HepG2 (cell line): Measurements from ENCODE around the gene RHBDD3. TPM values are rescaled to one million over a fixed set of nuclear protein-coding genes. Genes with fewer than 3 reads are reported as not detected.

Experiments
- ARHGAP35 ChIP-seq: sonication (generic); formaldehyde crosslinking; IDR thresholded peaks from 2 replicates; pipeline ENCODE4 v1.9.0; 2022; ENCODE audit warnings: mild to moderate bottlenecking, inconsistent platforms, moderate library complexity, missing genetic modification reagents, borderline replicate concordance
- EHMT2 ChIP-seq: fragments of 200-600 bp; sonication (generic); IDR thresholded peaks from 2 replicates; pipeline ENCODE4 v1.7.0; 2017; ENCODE audit warnings: antibody characterized with exemption, low read depth, low read length, borderline replicate concordance
- KDM1A ChIP-seq: IDR thresholded peaks from 2 replicates; pipeline ENCODE4 v1.6.1; 2016; ENCODE audit warnings: missing compliant biosample characterization
- MZF1 ChIP-seq: sonication (generic); formaldehyde crosslinking; IDR thresholded peaks from 2 replicates; pipeline ENCODE4 v1.8.1; 2023; ENCODE audit warnings: mild to moderate bottlenecking, missing genetic modification reagents, borderline replicate concordance
- NFIC ChIP-seq: IDR thresholded peaks from 2 replicates; pipeline ENCODE4 v1.6.1; 2012; ENCODE audit warnings: mild to moderate bottlenecking, low read length, inconsistent platforms
- NR3C1 ChIP-seq: sonication (generic); formaldehyde crosslinking; IDR thresholded peaks from 2 replicates; pipeline ENCODE4 v1.4.0; 2020; ENCODE audit warnings: missing genetic modification reagents
- SMAD9 ChIP-seq: sonication (generic); formaldehyde crosslinking; IDR thresholded peaks from 2 replicates; pipeline ENCODE4 v1.5.1; 2020; ENCODE audit warnings: mild to moderate bottlenecking, missing genetic modification reagents
- TEF ChIP-seq: sonication (generic); formaldehyde crosslinking; IDR thresholded peaks from 2 replicates; pipeline ENCODE4 v1.5.0; 2020; ENCODE audit warnings: missing genetic modification reagents
- THAP8 ChIP-seq: sonication (generic); formaldehyde crosslinking; IDR thresholded peaks from 2 replicates; pipeline ENCODE4 v1.5.1; 2020; ENCODE audit warnings: missing genetic modification reagents, mild to moderate bottlenecking, borderline replicate concordance
- ZIK1 ChIP-seq: sonication (generic); formaldehyde crosslinking; IDR thresholded peaks from 2 replicates; pipeline ENCODE4 v1.5.0; 2020; ENCODE audit warnings: mild to moderate bottlenecking, low read depth, missing genetic modification reagents, borderline replicate concordance
- ZKSCAN1 ChIP-seq: fragments of 150-350 bp; IDR thresholded peaks from 2 replicates; pipeline ENCODE4 v1.6.1; 2014; ENCODE audit warnings: low read length
- ZNF354B ChIP-seq: sonication (generic); formaldehyde crosslinking; IDR thresholded peaks from 2 replicates; pipeline ENCODE4 v1.8.0; 2022; ENCODE audit warnings: mild to moderate bottlenecking, missing genetic modification reagents
- ZNF430 ChIP-seq: sonication (generic); formaldehyde crosslinking; IDR thresholded peaks from 2 replicates; pipeline ENCODE4 v1.9.0; 2021; ENCODE audit warnings: mild to moderate bottlenecking, missing genetic modification reagents
- ZNF556 ChIP-seq: sonication (generic); formaldehyde crosslinking; IDR thresholded peaks from 2 replicates; pipeline ENCODE4 v1.4.0; 2020; ENCODE audit warnings: mild to moderate bottlenecking, missing genetic modification reagents, borderline replicate concordance
- ZNF574 ChIP-seq: sonication (generic); formaldehyde crosslinking; IDR thresholded peaks from 2 replicates; pipeline ENCODE4 v1.4.0; 2020; ENCODE audit warnings: missing genetic modification reagents
- ZNF605 ChIP-seq: sonication (generic); formaldehyde crosslinking; IDR thresholded peaks from 2 replicates; pipeline ENCODE4 v1.8.0; 2022; ENCODE audit warnings: mild to moderate bottlenecking, missing genetic modification reagents
- ZNF609 ChIP-seq: sonication (generic); formaldehyde crosslinking; IDR thresholded peaks from 2 replicates; pipeline ENCODE4 v1.4.0; 2020; ENCODE audit warnings: mild to moderate bottlenecking, missing genetic modification reagents, borderline replicate concordance
- polyA plus RNA-seq, 8 experiments: library from polyadenylated mRNA; depleted of rRNA in 3 of 8; stranded (reverse) in 7 of 8; unstranded in 1 of 8; fragments of >200 nt; fragmentation: Illumina TruSeq in 4 of 8; extraction: Trizol in 4 of 8; gene quantifications; 2 replicates each; pipeline versions ENCODE4 v1.2.1 to v1.2.3, GENCODE V29; 2011 to 2016; ENCODE audit warnings: low read depth in 4 of 8, missing spikeins in 1 of 8, mixed read lengths in 1 of 8; ENCODE audit not compliant: insufficient read depth in 1 of 8
- total RNA-seq, 5 experiments: library from RNA; depleted of rRNA; stranded (reverse); fragments of >200 nt; fragmentation: Illumina TruSeq; extraction: Trizol; gene quantifications; 2 replicates each; pipeline ENCODE4 v1.2.3, GENCODE V29; 2016; ENCODE audit warnings: low read depth in 1 of 5
- TF ChIP-seq, protein P1 (sequence below): fragments of 450-650 bp; IDR thresholded peaks from 2 replicates; pipeline ENCODE4 v1.6.1; 2017; ENCODE audit warnings: mild to moderate bottlenecking

The RHBDD3 gene
- total and polyA plus RNA-seq, 2 of the 13 experiments (the other 11 are each of a cell fraction or from before 2014, with no cell fraction given), result 12.1 to 26.7 TPM

GRCh38 chr22:29306175-29306834 lies 38.5 kb upstream of the RHBDD3 start, which contains the start of gene GAS2L1 (continued):
- TF ChIP-seq TEF (CRISPR knock-in tag) (no peak), ZNF430 (CRISPR knock-in tag) (no peak), NFIC (no peak), NR3C1 (CRISPR knock-in tag) (no peak), MZF1 (CRISPR knock-in tag) (no peak), ZIK1 (no peak; the same call in 1 of the 2 replicates), ZKSCAN1 (no peak), ARHGAP35 (no peak), EHMT2 (no peak), THAP8 (CRISPR knock-in tag) (no peak), ZNF556 (CRISPR knock-in tag) (peak; percentile 72; the same call in 1 of the 2 replicates), SMAD9 (CRISPR knock-in tag) (no peak), ZNF574 (CRISPR knock-in tag) (0 out of 2 replicates have a peak, but pooled peaks have one; percentile 50), ZNF354B (CRISPR knock-in tag) (no peak), ZNF609 (CRISPR knock-in tag) (peak; percentile 16; the same call in 1 of the 2 replicates), ZNF605 (CRISPR knock-in tag) (no peak), KDM1A (no peak)
- TF ChIP-seq, protein P1, sequence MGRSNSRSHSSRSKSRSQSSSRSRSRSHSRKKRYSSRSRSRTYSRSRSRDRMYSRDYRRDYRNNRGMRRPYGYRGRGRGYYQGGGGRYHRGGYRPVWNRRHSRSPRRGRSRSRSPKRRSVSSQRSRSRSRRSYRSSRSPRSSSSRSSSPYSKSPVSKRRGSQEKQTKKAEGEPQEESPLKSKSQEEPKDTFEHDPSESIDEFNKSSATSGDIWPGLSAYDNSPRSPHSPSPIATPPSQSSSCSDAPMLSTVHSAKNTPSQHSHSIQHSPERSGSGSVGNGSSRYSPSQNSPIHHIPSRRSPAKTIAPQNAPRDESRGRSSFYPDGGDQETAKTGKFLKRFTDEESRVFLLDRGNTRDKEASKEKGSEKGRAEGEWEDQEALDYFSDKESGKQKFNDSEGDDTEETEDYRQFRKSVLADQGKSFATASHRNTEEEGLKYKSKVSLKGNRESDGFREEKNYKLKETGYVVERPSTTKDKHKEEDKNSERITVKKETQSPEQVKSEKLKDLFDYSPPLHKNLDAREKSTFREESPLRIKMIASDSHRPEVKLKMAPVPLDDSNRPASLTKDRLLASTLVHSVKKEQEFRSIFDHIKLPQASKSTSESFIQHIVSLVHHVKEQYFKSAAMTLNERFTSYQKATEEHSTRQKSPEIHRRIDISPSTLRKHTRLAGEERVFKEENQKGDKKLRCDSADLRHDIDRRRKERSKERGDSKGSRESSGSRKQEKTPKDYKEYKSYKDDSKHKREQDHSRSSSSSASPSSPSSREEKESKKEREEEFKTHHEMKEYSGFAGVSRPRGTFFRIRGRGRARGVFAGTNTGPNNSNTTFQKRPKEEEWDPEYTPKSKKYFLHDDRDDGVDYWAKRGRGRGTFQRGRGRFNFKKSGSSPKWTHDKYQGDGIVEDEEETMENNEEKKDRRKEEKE, result no peak
